CD4-positive, alpha-beta memory T cell (primary cell): ENCODE measurements around the gene FBXO10. TPM values are rescaled to one million over a fixed set of nuclear protein-coding genes. Genes with fewer than 3 reads are reported as not detected.

ENCODE experiments used
- CTCF ChIA-PET: fragments of 350-600 bp; sonication (Branson Sonifier 250); formaldehyde crosslinking; loops from one replicate; lab custom pipeline; 2021; ENCODE audit warnings: inconsistent platforms; ENCODE audit not compliant: partially characterized antibody; lab: Charles Lee
- POLR2A ChIA-PET: fragments of 350-600 bp; sonication (Branson Sonifier 250); formaldehyde crosslinking; loops from one replicate; lab custom pipeline; 2021; ENCODE audit not compliant: partially characterized antibody; lab: Charles Lee
- DNase-seq, 5 donors: peaks; one replicate each; pipeline versions ENCODE4 v3.0.0 to v3.0.0-alpha.2; 2020 to 2022; ENCODE audit warnings: mixed read lengths in 1 of 5
- H3K27ac ChIP-seq: one replicate; pipeline ENCODE4 v1.7.0; 2013; ENCODE audit warnings: low read depth, low read length
- H3K27me3 ChIP-seq: 2 replicates; pipeline ENCODE4 v1.7.0; 2013; ENCODE audit warnings: mild to moderate bottlenecking, low read length, moderate library complexity; ENCODE audit not compliant: insufficient read depth
- H3K36me3 ChIP-seq: 2 replicates; pipeline ENCODE4 v1.7.0; 2013; ENCODE audit warnings: mild to moderate bottlenecking, low read length, moderate library complexity; ENCODE audit not compliant: insufficient read depth
- H3K4me1 ChIP-seq: 2 replicates; pipeline ENCODE4 v1.7.0; 2013; ENCODE audit warnings: mild to moderate bottlenecking, low read length, moderate library complexity; ENCODE audit not compliant: insufficient read depth
- H3K4me3 ChIP-seq, 2 donors: one replicate each; pipeline ENCODE4 v1.7.0; 2013; ENCODE audit warnings: low read length in 2 of 2, mild to moderate bottlenecking in 1 of 2
- H3K9me3 ChIP-seq, 2 donors: one replicate each; pipeline ENCODE4 v1.7.0; 2013; ENCODE audit warnings: low read length in 2 of 2, control low read depth in 1 of 2; ENCODE audit not compliant: control insufficient read depth in 1 of 2
- H3K27ac Mint-ChIP-seq, 7 donors: one replicate each; pipeline ENCODE4 v1.8.0; 2020 to 2021; ENCODE audit warnings: mixed read lengths in 7 of 7, mild to moderate bottlenecking in 6 of 7, inconsistent platforms in 3 of 7, moderate library complexity in 3 of 7
- H3K27me3 Mint-ChIP-seq, 2 donors: one replicate each; pipeline ENCODE4 v1.8.0; 2020 to 2021; ENCODE audit warnings: mixed read lengths in 2 of 2
- H3K36me3 Mint-ChIP-seq, 2 donors: one replicate each; pipeline ENCODE4 v1.8.0; 2020 to 2021; ENCODE audit warnings: mixed read lengths in 2 of 2, inconsistent platforms in 1 of 2, mild to moderate bottlenecking in 1 of 2
- H3K4me1 Mint-ChIP-seq, 4 donors: one replicate each; pipeline ENCODE4 v1.8.0; 2020 to 2021; ENCODE audit warnings: mixed read lengths in 4 of 4, mild to moderate bottlenecking in 1 of 4
- H3K4me3 Mint-ChIP-seq, 8 donors: one replicate each; pipeline ENCODE4 v1.8.0; 2020 to 2021; ENCODE audit warnings: mixed read lengths in 8 of 8, mild to moderate bottlenecking in 7 of 8, moderate library complexity in 6 of 8, inconsistent platforms in 3 of 8
- H3K9me3 Mint-ChIP-seq, 8 donors: one replicate each; pipeline ENCODE4 v1.8.0; 2020 to 2021; ENCODE audit warnings: mixed read lengths in 8 of 8, mild to moderate bottlenecking in 5 of 8, inconsistent platforms in 3 of 8, moderate library complexity in 1 of 8
- intact Hi-C: fragments of 100-400 bp; cut with micrococcal nuclease; formaldehyde crosslinking; loops from one replicate; pipeline ENCODE4 v1.15.1; 2023
- polyA plus RNA-seq, 2 donors: library from polyadenylated mRNA; unstranded; fragments of 300-500 nt; fragmentation: Illumina TruSeq; gene quantifications; one replicate each; pipeline ENCODE4 v1.2.3, GENCODE V29; 2021
- total RNA-seq, 2 experiments: library from RNA; stranded (reverse); gene quantifications; one replicate each; pipeline ENCODE4 v1.2.3, GENCODE V29; 2021

The FBXO10 gene
- total and polyA plus RNA-seq, 4 experiments from 2014 or later = 3.2 to 6.1 (median 5.2) TPM

DNA sequence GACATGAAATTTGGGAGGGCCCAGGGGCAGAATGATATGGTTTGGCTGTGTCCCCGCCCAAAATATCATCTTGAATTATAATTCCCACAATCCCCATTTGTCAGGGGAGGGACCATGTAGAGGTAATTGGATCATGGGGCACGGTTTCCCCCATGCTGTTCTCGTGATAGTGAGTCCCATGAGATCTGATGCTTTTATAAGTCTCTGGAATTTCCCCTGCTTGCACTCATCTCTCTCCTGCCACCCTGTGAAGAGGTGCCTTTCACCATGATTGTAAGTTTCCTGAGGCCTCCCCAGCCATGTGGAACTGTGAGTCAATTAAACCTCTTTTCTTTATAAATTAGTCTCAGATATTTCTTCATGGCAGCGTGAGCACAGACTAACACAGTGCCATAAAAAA lies 11.3 kb downstream of the FBXO10 start:
- Histone ChIP-seq H3K4me1 (no peaks in the 10 kb centered on the region), H3K9me3 (peaks cover 0 to 3% of the 10 kb centered on the region in 2 donors), H3K27me3 (no peaks in the 10 kb centered on the region), H3K27ac (no peak overlapping the region), H3K4me3 (no peak overlapping the region), H3K36me3 (no peaks in the 10 kb centered on the region)
- intact Hi-C loops = no loop called here
- Mint-ChIP-seq H3K9me3 (peaks cover 0 to 15% (median 8%) of the 10 kb centered on the region in 8 donors), H3K27ac (no peak overlapping the region), H3K27me3 (no peaks in the 10 kb centered on the region), H3K4me3 (no peak overlapping the region), H3K4me1 (no peaks in the 10 kb centered on the region), H3K36me3 (peaks cover 7 to 27% of the 10 kb centered on the region in 2 donors)
- DNase-seq = no peak
- POLR2A ChIA-PET = no interaction called here
- CTCF ChIA-PET = no interaction called here

DNA sequence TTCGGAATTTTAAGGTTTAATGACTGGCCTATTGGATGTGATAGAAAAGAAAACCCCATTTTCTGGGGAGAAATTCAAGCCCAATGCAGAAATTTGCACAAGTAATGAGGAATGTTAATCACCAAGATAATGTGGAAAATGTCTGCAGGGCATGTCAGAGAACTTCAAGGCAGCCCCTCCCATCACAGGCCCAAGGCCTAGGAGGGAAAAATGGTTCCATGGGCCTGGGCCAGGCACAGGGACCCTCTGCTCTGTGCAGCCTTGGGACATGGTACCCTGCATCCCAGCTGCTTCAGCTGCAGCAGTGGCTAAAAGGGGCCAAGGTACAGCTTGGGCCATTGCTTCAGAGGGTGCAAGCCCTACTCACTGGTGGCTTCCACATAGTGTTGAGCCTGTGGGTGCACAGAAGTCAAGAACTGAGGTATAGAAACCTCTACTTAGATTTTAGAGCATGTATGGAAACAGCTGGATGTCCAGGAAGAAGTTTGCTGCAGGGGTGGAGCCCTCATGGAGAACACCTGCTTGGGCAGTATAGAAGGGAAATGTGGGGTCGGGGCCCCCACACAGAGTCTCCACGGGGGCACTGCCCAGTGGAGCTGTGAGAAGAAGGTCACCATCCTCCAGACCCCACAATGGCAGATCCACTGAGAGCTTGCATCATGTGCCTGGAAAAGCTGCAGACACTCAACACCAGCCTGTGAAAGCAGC lies 12.2 kb downstream of the FBXO10 start:
- Histone ChIP-seq H3K4me3 (no peak overlapping the region), H3K36me3 (no peaks in the 10 kb centered on the region), H3K27ac (no peak overlapping the region), H3K9me3 (peaks cover 0 to 3% of the 10 kb centered on the region in 2 donors), H3K27me3 (no peaks in the 10 kb centered on the region), H3K4me1 (no peaks in the 10 kb centered on the region)
- Mint-ChIP-seq H3K27ac (no peak overlapping the region), H3K9me3 (peaks cover 0 to 15% (median 8%) of the 10 kb centered on the region in 8 donors), H3K36me3 (peaks cover 7 to 27% of the 10 kb centered on the region in 2 donors), H3K4me1 (no peaks in the 10 kb centered on the region), H3K27me3 (no peaks in the 10 kb centered on the region), H3K4me3 (no peak overlapping the region)
- CTCF ChIA-PET = no interaction called here
- intact Hi-C loops = no loop called here
- POLR2A ChIA-PET = no interaction called here
- no peak for DNase-seq

DNA sequence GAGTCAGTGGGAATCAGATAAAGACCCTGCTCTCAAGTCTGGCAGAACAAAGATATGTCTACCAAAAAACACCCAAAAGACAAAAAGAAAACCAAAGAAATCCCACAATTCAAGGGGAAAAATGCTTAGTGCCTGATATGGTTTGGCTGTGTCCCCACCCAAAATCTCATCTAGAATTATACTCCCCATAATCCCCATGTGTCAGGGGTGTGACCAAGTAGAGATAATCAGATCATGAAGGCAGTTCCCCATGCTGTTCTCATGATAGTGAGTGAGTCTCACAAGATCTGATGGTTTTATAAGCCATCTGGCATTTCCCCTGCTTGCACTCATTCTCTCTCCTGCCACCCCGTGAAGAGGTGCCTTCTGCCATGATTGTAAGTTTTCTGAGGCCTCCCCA lies 13.4 kb downstream of the FBXO10 start:
- ChIA-PET CTCF (no interaction called here), POLR2A (no interaction called here)
- no peak for DNase-seq
- no peak overlapping the region for H3K4me3 ChIP-seq
- Mint-ChIP-seq H3K4me1 (no peaks in the 10 kb centered on the region), H3K36me3 (peaks cover 7 to 21% of the 10 kb centered on the region in 2 donors), H3K9me3 (peaks cover 0 to 15% (median 8%) of the 10 kb centered on the region in 8 donors), H3K4me3 (no peak overlapping the region), H3K27ac (no peak overlapping the region), H3K27me3 (no peaks in the 10 kb centered on the region)
- no peaks in the 10 kb centered on the region for H3K4me1 ChIP-seq
- intact Hi-C loops = no loop called here
- peaks cover 0 to 3% of the 10 kb centered on the region in 2 donors for H3K9me3 ChIP-seq
- H3K27me3 ChIP-seq = no peaks in the 10 kb centered on the region
- H3K36me3 ChIP-seq = no peaks in the 10 kb centered on the region
- no peak overlapping the region for H3K27ac ChIP-seq

DNA sequence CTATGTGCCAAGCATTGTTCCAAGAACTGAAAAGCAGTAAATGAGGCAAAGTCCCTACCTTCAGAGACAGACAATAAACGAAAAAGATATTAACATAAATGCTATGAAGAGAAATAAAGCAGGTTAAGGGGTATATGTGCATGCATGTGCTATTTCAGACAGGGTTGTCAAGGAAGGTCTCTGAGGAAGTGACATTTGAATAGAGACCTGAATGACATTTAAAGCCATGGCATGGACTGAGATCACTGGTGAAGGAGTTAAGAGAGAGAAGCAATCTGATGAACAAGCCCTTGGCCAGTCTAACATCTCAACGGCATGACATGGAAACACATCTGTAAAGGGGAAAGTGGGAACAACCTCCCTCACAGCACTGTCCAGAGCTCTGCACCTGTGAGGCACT lies 14.5 kb downstream of the FBXO10 start:
- Histone ChIP-seq H3K36me3 (no peaks in the 10 kb centered on the region), H3K4me1 (no peaks in the 10 kb centered on the region), H3K27me3 (no peaks in the 10 kb centered on the region), H3K9me3 (peaks cover 0 to 3% of the 10 kb centered on the region in 2 donors), H3K27ac (no peak overlapping the region), H3K4me3 (no peak overlapping the region)
- POLR2A ChIA-PET = no interaction called here
- CTCF ChIA-PET = no interaction called here
- intact Hi-C loops = no loop called here
- H3K4me3 Mint-ChIP-seq = no peak overlapping the region
- no peaks in the 10 kb centered on the region for H3K4me1 Mint-ChIP-seq
- peaks cover 0 to 15% (median 8%) of the 10 kb centered on the region in 8 donors for H3K9me3 Mint-ChIP-seq
- H3K27ac Mint-ChIP-seq = no peak overlapping the region
- no peaks in the 10 kb centered on the region for H3K27me3 Mint-ChIP-seq
- H3K36me3 Mint-ChIP-seq = peaks cover 7 to 21% of the 10 kb centered on the region in 2 donors
- DNase-seq = no peak

DNA sequence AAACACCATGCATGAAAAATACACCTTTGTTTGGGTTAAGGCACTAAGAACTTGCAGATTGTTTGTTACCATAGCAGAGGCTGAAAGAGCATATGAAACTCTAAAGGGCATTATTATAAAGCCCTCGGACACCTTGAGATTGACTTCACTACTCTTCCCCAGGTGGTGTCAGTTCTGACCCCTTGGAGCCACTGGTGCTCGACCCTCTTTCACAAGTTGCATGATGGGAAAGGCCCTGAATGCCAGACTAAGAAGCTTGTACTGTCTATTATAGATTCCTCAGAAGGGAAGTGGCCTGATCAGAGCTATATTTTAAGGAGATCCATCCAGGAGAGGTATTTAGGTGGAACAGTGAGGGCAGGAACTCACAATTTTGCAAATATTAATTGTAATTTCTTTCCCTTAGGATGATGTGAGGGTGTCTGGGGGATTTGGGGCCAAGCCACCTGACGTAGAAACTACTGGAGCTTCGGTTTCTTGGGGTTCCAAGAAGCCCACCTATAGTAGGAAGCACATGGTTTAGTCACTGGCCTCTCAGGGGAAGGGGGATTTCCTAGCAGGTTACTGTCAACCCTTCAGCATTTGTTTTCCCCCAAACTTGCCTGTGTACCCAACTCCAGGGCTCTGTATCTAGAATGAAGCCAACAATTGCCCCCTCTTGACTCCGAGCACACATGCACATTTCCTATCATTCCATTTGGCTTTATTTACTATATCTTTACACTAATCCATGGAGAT lies 16.2 kb downstream of the FBXO10 start:
- DNase-seq = no peak
- peak overlapping the region in 1 of 7 donors; percentile 4 for H3K27ac Mint-ChIP-seq
- Histone ChIP-seq H3K36me3 (no peaks in the 10 kb centered on the region), H3K27me3 (no peaks in the 10 kb centered on the region), H3K4me1 (no peaks in the 10 kb centered on the region), H3K27ac (no peak overlapping the region), H3K9me3 (peaks cover 0 to 3% of the 10 kb centered on the region in 2 donors), H3K4me3 (no peak overlapping the region)
- POLR2A ChIA-PET = no interaction called here
- peaks cover 7 to 17% of the 10 kb centered on the region in 2 donors for H3K36me3 Mint-ChIP-seq
- H3K9me3 Mint-ChIP-seq = peaks cover 0 to 11% (median 7%) of the 10 kb centered on the region in 8 donors
- CTCF ChIA-PET = interaction anchor here (0.6 kb wide), 1 partner anchor 9 kb away, joined by 3 read pairs; no protein-coding TSS in a partner anchor
- H3K4me1 Mint-ChIP-seq = no peaks in the 10 kb centered on the region
- intact Hi-C loops = no loop called here
- no peak overlapping the region for H3K4me3 Mint-ChIP-seq
- H3K27me3 Mint-ChIP-seq = no peaks in the 10 kb centered on the region

DNA sequence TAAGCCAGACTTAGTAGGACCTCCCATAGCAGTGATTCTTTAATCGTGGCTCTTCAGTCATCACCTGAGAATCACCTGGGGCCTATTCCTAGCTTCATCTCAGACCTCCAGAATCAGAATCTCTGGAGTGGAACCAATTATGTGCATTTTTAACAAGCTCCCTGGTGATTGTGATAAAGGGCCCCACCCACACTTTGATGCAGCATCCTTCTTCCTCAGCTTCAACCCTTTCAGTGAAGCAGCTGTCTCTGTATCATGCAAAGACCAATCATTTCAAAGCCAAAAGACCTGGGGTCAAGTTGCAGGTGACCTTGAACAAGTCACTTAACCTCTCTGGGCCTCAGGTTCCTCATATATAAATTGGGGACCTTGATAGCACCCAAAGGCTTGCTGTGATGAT lies 17.1 kb downstream of the FBXO10 start:
- DNase-seq = no peak
- Histone ChIP-seq H3K9me3 (peaks cover 0 to under 1% of the 10 kb centered on the region in 2 donors), H3K36me3 (no peaks in the 10 kb centered on the region), H3K27me3 (no peaks in the 10 kb centered on the region), H3K27ac (no peak overlapping the region), H3K4me1 (no peaks in the 10 kb centered on the region), H3K4me3 (no peak overlapping the region)
- intact Hi-C loops = no loop called here
- peaks cover 6 to 13% of the 10 kb centered on the region in 2 donors for H3K36me3 Mint-ChIP-seq
- H3K4me3 Mint-ChIP-seq = no peak overlapping the region
- H3K4me1 Mint-ChIP-seq = no peaks in the 10 kb centered on the region
- no peak overlapping the region for H3K27ac Mint-ChIP-seq
- ChIA-PET POLR2A (no interaction called here), CTCF (interaction anchor here (1.4 to 1.5 kb wide), 2 partner anchors 9 to 12 kb away, joined by 3 to 4 read pairs; no protein-coding TSS in a partner anchor)
- H3K27me3 Mint-ChIP-seq = no peaks in the 10 kb centered on the region
- H3K9me3 Mint-ChIP-seq = peaks cover 0 to 8% (median 4%) of the 10 kb centered on the region in 8 donors

DNA sequence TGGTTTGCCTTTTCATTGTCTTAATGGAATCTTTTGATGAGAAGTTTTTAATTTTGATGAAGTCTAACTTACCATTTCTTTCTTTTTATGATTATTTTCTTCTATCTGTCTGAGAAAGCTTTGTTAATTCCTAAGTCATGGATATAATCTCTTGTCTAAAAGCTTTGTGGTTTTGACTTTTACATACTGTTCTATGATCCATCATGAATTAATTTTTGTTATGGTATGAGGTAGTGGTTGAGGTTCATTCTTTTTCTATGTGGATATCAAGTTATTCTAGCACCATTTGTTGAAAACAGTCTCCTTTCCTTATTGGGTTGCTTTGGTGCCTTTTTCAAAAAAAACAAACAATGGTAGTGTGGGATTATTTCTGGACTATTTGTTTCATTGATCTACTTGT lies 20.4 kb downstream of the FBXO10 start:
- Histone ChIP-seq H3K4me3 (no peak overlapping the region), H3K4me1 (no peaks in the 10 kb centered on the region), H3K27me3 (no peaks in the 10 kb centered on the region), H3K36me3 (no peaks in the 10 kb centered on the region), H3K9me3 (no peaks in the 10 kb centered on the region), H3K27ac (no peak overlapping the region)
- Mint-ChIP-seq H3K36me3 (no peaks in the 10 kb centered on the region), H3K27ac (no peak overlapping the region), H3K9me3 (no peaks in the 10 kb centered on the region), H3K4me3 (no peak overlapping the region), H3K4me1 (peaks cover 0 to 3% (median 1%) of the 10 kb centered on the region in 4 donors), H3K27me3 (no peaks in the 10 kb centered on the region)
- ChIA-PET POLR2A (no interaction called here), CTCF (no interaction called here)
- DNase-seq = no peak
- intact Hi-C loops = no loop called here
